Activated naive CD4-positive, alpha-beta T cell treated with anti-CD3 and anti-CD28 coated beads, Interleukin-2, amount 50 U/mL, for 72 hours (primary cell): ENCODE results near the gene UBXN7. TPM values are rescaled to one million over a fixed set of nuclear protein-coding genes. Genes with fewer than 3 reads are reported as not detected.
A peak's percentile ranks its signal among the peaks of the same experiment; 100 is the strongest.
"Not testable (repeated sequence)": the region's sequence is repeated elsewhere in the genome, so short reads cannot be mapped to it uniquely, and the experiment has no call there.

Experiments
- ATAC-seq, 2 donors: fragments of 150-1000 bp; cut with Tn5 transposase; 2 replicates each; pipeline ENCODE4 v1.10.0; 2021; ENCODE audit warnings: mild to moderate bottlenecking in 2 of 2, moderate library complexity in 2 of 2
- DNase-seq, 2 donors: peaks; one replicate each; pipeline ENCODE4 v3.0.0; 2021 to 2022; ENCODE audit warnings: low spot score in 2 of 2
- H3K27ac Mint-ChIP-seq, 2 donors: one replicate each; pipeline ENCODE4 v1.8.0; 2022; ENCODE audit warnings: mild to moderate bottlenecking in 2 of 2, mixed read lengths in 2 of 2
- H3K36me3 Mint-ChIP-seq, 2 donors: one replicate each; pipeline ENCODE4 v1.8.0; 2022; ENCODE audit warnings: mixed read lengths in 2 of 2
- H3K9me3 Mint-ChIP-seq, 2 donors: one replicate each; pipeline ENCODE4 v1.8.0; 2022; ENCODE audit warnings: mixed read lengths in 2 of 2
- total RNA-seq, 2 donors: library from RNA; stranded (reverse); gene quantifications; one replicate each; pipeline ENCODE4 v1.2.3, GENCODE V29; 2022

UBXN7 gene
- total RNA-seq, 2 donors from 2014 or later: 78.1 to 101 TPM

GRCh38 chr3:196428041-196428440 lies 4.2 kb downstream of the UBXN7 start:
- H3K36me3 Mint-ChIP-seq: peaks cover 15 to 20% of the 10 kb centered on the region in 2 donors
- H3K9me3 Mint-ChIP-seq: no peaks in the 10 kb centered on the region
- ATAC-seq (no peak), DNase-seq (no peak)
- H3K27ac Mint-ChIP-seq: no peak overlapping the region

GRCh38 chr3:196424421-196424820 lies 7.8 kb downstream of the UBXN7 start:
- not testable (repeated sequence) for H3K36me3 Mint-ChIP-seq, H3K9me3 Mint-ChIP-seq, DNase-seq, ATAC-seq
- peak overlapping the region in 1 of 2 donors; percentile 57 for H3K27ac Mint-ChIP-seq

GRCh38 chr3:196423044-196423781 lies 9.0 kb downstream of the UBXN7 start:
- Mint-ChIP-seq H3K36me3 (peaks cover 0 to 5% of the 10 kb centered on the region in 2 donors), H3K27ac (no peak overlapping the region), H3K9me3 (no peaks in the 10 kb centered on the region)

GRCh38 chr3:196421668-196422067 lies 10.6 kb downstream of the UBXN7 start:
- not testable (repeated sequence) for DNase-seq, H3K36me3 Mint-ChIP-seq, H3K9me3 Mint-ChIP-seq
- peak; percentile 63 to 82 for ATAC-seq
- peak overlapping the region; percentile 46 to 52 for H3K27ac Mint-ChIP-seq

More at GRCh38 chr3:196423044-196423781, 9.0 kb downstream of the UBXN7 start:
- ATAC-seq: no peak
- DNase-seq: no peak

GRCh38 chr3:196419386-196419785 lies 12.8 kb downstream of the UBXN7 start:
- DNase-seq (no peak), ATAC-seq (no peak)
- Mint-ChIP-seq H3K27ac (no peak overlapping the region), H3K36me3 (peaks cover 0 to 9% of the 10 kb centered on the region in 2 donors), H3K9me3 (no peaks in the 10 kb centered on the region)

- no peak overlapping the region for H3K27ac Mint-ChIP-seq
- H3K36me3 Mint-ChIP-seq: peaks cover 0 to 9% of the 10 kb centered on the region in 2 donors
- DNase-seq (no peak), ATAC-seq (no peak)
- H3K9me3 Mint-ChIP-seq: no peaks in the 10 kb centered on the region
These were observed 13.6 kb downstream of the UBXN7 start for GRCh38 chr3:196418601-196419000.

- peak; percentile 69 to 84 for ATAC-seq
- DNase-seq: no peak
- Mint-ChIP-seq H3K36me3 (peaks cover 0 to 15% of the 10 kb centered on the region in 2 donors), H3K27ac (peak overlapping the region in 1 of 2 donors; percentile 2), H3K9me3 (peaks cover under 1 to 7% of the 10 kb centered on the region in 2 donors)
These were observed 17.8 kb downstream of the UBXN7 start for GRCh38 chr3:196414469-196414868.

- peaks cover 0 to 26% of the 10 kb centered on the region in 2 donors for H3K36me3 Mint-ChIP-seq
- ATAC-seq (no peak), DNase-seq (no peak)
- H3K27ac Mint-ChIP-seq: no peak overlapping the region
- peaks cover 7 to 9% of the 10 kb centered on the region in 2 donors for H3K9me3 Mint-ChIP-seq
These were observed 19.5 kb downstream of the UBXN7 start for GRCh38 chr3:196412704-196413103.

GRCh38 chr3:196409409-196409808 lies 22.8 kb downstream of the UBXN7 start:
- H3K27ac Mint-ChIP-seq: no peak overlapping the region
- H3K36me3 Mint-ChIP-seq: peaks cover 0 to 27% of the 10 kb centered on the region in 2 donors
- ATAC-seq: no peak
- no peak for DNase-seq
- H3K9me3 Mint-ChIP-seq: peaks cover 7 to 9% of the 10 kb centered on the region in 2 donors

- ATAC-seq: no peak
- DNase-seq: no peak
- Mint-ChIP-seq H3K9me3 (peaks cover 7 to 9% of the 10 kb centered on the region in 2 donors), H3K36me3 (peaks cover 0 to 27% of the 10 kb centered on the region in 2 donors), H3K27ac (no peak overlapping the region)
These were observed 23.5 kb downstream of the UBXN7 start for GRCh38 chr3:196408565-196409300.

- Mint-ChIP-seq H3K27ac (no peak overlapping the region), H3K9me3 (peaks cover 7 to 9% of the 10 kb centered on the region in 2 donors), H3K36me3 (peaks cover 0 to 27% of the 10 kb centered on the region in 2 donors)
- DNase-seq: no peak
- no peak for ATAC-seq
These were observed 25.3 kb downstream of the UBXN7 start for GRCh38 chr3:196406811-196407470.

GRCh38 chr3:196400331-196400730 lies 31.9 kb downstream of the UBXN7 start:
- Mint-ChIP-seq H3K9me3 (no peaks in the 10 kb centered on the region), H3K27ac (no peak overlapping the region), H3K36me3 (peaks cover under 1 to 5% of the 10 kb centered on the region in 2 donors)
- no peak for ATAC-seq
- no peak for DNase-seq

- DNase-seq (no peak), ATAC-seq (peak in 1 of 2 donors; percentile 45)
- Mint-ChIP-seq H3K27ac (peak overlapping the region in 1 of 2 donors; percentile 68), H3K9me3 (no peaks in the 10 kb centered on the region), H3K36me3 (peaks cover 0 to 5% of the 10 kb centered on the region in 2 donors)
These were observed 32.7 kb downstream of the UBXN7 start for GRCh38 chr3:196399485-196399945.

- ATAC-seq: no peak
- no peak for DNase-seq
- peaks cover 0 to 5% of the 10 kb centered on the region in 2 donors for H3K36me3 Mint-ChIP-seq
- no peaks in the 10 kb centered on the region for H3K9me3 Mint-ChIP-seq
- no peak overlapping the region for H3K27ac Mint-ChIP-seq
These were observed 33.4 kb downstream of the UBXN7 start for GRCh38 chr3:196398782-196399181.

GRCh38 chr3:196397941-196398340 lies 34.3 kb downstream of the UBXN7 start:
- Mint-ChIP-seq H3K9me3 (no peaks in the 10 kb centered on the region), H3K27ac (no peak overlapping the region), H3K36me3 (peaks cover 0 to 5% of the 10 kb centered on the region in 2 donors)
- DNase-seq (no peak), ATAC-seq (no peak)

- H3K9me3 Mint-ChIP-seq: peaks cover 0 to 18% of the 10 kb centered on the region in 2 donors
- no peak for ATAC-seq
- no peak overlapping the region for H3K27ac Mint-ChIP-seq
- no peak for DNase-seq
- peaks cover 20 to 66% of the 10 kb centered on the region in 2 donors for H3K36me3 Mint-ChIP-seq
These were observed 42.1 kb downstream of the UBXN7 start for GRCh38 chr3:196390116-196390515.

GRCh38 chr3:196388956-196389355 lies 43.3 kb downstream of the UBXN7 start:
- Mint-ChIP-seq H3K36me3 (peaks cover 32 to 77% of the 10 kb centered on the region in 2 donors), H3K9me3 (peaks cover 0 to 18% of the 10 kb centered on the region in 2 donors), H3K27ac (no peak overlapping the region)
- no peak for DNase-seq
- ATAC-seq: no peak
